GM03348 (cell line): ENCODE data around the gene NUBPL.
"Not testable (repeated sequence)": the region's sequence is repeated elsewhere in the genome, so short reads cannot be mapped to it uniquely, and the experiment has no call there.

Source experiments
- DNase-seq: peaks from one replicate; pipeline ENCODE4 v3.0.0; 2012; ENCODE audit warnings: low spot score

Gene NUBPL

DNA sequence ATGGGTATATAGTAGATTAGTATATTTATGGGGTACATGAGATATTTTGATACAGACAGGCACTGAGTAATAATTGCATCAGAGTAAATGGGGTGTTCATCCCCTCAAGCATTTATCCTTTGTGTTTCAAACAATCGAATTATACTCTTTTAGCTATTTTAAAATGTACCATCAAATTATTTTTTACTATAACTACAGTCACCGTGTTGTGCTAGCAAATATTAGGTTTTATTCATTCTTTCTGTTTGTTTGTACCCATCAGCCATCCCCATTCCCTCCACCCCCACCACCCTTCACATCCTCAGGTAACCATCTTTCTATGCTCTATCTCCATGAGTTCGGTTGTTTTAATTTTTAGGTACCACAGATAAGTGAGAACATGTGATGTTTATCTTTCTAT lies 115.8 kb downstream of the NUBPL start:
- no peak for DNase-seq

- no peak for DNase-seq
Measured at GRCh38 chr14:31677630-31678029, 116.4 kb downstream of the NUBPL start.

DNA sequence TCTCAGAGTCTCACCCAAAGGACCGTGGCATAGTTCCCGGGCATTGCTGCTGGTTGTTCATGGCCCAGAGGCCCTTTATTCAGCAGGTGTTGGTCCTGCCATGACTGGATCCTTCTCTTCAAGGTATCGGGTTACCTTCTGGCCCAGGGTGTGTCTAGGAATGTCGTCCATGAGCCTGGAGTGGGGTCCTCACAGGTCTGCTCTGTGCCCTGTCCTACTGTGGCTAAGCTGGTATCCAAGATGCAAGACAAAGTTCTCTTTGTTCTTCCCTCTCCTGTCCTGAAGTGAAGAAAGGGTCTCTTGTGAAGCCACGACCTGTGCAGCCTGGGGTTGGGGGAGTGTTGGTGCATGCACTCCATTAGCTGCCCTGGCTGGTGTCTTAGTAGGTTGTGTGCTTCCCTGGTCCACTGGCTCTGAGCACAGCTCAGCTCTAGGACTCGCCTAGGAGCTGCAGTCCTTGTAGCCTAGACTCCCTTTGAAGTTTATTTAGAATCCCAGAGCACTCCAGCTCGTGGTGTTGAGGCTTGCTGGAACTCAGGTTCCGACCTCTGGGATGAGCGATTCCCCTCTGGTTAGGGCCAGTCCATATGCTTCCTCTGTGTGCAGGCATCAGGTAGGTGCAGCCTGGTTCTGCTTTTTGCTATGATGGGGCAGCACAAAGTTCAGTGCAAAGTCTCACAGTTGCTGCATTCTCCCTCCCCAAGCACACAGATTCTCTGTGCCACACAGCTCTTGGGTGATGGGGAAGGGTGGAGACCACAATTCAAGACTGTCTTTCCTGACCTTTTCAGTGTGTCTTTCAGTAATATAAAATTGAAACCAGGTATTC lies 117.4 kb downstream of the NUBPL start:
- DNase-seq, result no peak

GRCh38 chr14:31682768-31683167 lies 121.6 kb downstream of the NUBPL start:
- DNase-seq, result no peak

DNA sequence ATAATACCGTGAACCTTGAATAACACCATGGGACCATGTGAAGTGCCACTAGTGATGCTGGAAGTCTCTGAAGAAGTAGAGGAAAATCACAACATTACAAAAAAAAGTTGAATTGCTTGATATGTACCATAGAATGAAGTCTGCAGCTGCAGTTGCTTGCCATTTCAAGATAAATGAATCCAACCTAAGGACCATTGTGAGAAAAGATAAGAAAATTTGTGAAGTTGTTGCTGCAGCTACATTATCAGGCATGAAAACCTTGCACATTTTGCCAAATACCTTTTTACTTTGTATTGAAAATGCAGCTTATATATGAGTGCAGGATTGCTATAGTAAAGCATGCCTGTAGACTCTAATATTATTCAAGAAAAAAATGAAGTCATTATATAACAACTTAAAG lies 126.5 kb downstream of the NUBPL start:
- DNase-seq, result no peak

DNA sequence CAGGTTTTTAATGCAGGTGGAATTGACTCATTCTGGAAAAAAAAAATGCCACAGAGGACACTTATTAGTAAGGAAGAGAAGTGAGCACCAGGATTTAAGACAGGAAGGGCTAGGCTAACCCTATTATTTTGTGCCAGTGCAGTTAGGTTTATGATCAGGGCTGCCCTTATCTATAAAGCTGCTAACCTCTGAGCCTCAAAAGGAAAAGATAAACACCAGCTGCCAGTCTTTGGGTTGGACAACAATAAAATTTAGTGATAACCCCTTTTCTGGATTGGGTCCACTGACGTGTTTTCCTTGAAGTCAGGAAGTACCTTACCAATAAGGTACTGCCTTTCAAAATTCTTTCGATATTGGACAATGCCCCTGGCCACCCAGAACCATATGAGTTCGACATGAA lies 128.9 kb downstream of the NUBPL start:
- DNase-seq, result no peak

- DNase-seq, result peak; percentile 33
Measured at GRCh38 chr14:31692376-31692781, 131.2 kb downstream of the NUBPL start.

DNA sequence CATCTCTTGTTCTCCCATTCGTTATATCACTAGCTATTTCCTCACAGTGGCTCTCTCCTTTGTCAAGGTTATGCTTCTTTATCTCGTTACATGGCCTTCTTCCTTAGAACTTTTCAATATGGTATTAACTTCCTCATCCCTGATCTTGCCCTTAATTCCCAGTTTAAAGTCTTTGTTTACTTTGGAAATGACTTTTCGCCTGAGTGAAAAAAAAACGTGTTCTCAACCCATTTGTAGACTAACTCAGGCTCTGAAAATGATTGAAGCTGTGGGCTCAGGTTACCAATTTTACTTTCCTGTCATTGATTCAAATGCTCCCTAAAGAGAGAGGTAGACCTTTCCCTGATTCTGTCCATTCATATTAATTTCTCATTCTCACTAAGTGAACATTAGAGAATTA lies 135.2 kb downstream of the NUBPL start:
- no peak for DNase-seq

GRCh38 chr14:31699809-31700208 lies 138.6 kb downstream of the NUBPL start:
- no peak for DNase-seq

DNA sequence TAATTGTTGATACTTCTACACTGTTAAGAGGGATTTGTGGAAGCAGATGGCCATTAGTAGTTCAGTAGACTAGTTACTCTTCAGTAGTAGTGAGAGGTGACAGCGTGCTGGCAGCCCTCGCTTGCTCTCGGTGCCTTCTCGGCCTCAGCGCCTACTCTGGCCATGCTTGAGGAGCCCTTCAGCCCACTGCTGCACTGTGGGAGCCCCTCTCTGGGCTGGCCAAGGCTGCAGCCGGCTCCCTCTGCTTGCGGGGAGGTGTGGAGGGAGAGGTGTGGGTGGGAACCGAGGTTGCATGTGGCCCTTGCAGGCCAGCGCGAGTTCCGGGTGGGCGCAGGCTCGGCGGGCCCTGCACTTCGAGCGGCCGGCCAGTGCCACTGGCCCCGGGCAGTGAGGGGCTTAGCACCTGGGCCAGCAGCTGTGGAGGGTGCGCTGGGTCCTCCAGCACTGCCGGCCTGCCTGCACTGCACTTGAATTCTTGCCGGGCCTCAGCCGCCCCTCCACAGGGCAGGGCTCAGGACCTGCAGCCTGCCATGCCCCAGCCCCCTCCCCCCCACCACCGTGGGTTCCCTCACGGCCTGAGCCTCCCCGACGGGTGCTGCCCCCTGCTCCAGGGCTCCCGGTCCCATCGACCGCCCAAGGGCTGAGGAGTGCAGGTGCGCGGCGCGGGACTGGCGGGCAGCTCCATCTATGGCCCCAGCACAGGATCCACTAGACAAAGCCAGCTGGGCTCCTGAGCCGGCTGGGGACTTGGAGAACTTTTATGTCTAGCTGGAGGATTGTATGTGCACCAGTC lies 139.3 kb downstream of the NUBPL start:
- no peak for DNase-seq

DNA sequence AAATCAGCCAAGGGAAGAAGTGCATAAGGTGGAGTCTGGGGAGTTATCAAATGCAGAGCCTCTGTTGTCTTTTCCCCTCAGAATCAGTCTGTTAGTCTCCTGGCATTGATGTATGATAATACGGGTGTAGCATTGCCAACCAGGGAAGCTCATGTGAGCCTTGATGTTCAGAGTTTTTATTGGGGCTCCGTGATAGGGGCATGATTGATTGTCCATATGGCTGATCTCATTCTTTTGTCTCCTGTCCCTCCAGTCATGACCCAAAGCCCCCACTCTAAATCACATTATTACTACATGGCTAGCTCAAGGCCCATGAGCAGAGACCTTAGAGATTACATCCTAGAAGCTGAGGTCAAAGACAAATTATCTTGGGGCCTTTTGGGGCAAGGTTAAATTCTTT lies 140.9 kb downstream of the NUBPL start:
- no peak for DNase-seq

DNA sequence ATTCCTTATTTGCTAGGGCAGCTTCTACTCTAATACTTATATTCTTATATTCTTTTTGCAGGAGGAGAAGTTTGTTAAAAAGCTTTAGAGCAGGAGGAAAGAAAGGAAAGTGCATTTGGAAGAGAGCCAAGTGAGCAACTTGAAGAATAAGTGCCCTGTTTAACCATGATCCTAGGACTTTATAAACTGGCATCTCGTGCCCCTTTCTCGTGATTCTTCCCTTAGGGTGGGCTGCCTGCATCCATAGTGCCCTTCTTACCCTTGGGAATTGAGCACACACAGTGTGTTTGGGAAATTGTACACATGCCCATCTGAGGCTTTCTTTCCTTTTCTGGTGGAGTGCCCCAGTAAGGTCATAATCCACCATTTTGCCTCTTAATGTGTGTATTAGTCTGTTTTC lies 141.9 kb downstream of the NUBPL start:
- DNase-seq, result no peak

DNA sequence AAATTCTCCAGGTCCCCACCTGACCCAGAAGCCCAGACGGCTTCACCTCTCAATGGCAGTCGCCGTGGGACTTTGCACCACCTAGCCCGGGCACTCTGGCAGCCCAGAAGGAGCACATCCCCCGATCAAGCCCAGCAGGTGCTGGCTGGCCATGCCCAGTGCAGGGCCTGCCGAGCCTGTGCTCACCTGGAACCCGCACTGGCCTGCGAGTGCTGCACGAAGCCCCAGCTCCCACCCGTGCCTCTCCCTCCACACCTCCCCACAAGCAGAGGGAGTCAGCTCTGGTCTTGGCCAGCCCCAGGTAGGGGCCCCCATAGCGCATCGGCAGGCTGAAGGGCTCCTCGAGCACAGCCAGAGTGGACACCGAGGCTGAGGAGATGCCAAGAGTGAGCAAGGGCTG lies 144.5 kb downstream of the NUBPL start:
- DNase-seq, result no peak

DNA sequence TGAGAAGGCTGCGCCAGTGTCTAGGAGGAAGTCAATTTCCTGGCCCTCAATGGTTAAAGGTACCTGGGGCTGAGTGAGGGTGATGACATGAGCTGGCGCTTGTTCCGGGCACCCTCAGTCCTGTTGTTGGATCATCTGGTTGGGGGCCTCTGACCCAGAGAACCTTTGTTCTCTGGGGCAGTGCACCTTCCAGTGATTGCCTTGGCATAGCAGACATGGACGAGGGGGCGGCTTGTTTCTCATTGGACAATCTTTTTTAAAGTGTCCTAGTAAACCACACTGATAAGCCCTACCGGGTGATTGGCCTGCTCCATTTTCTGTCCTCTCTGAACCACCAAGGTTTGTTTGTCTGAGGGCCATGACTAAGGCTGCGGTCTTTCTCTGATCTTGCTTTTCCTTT lies 147.5 kb downstream of the NUBPL start:
- DNase-seq, result not testable (repeated sequence)

- DNase-seq, result no peak
Measured at GRCh38 chr14:31712244-31713127, 151.3 kb downstream of the NUBPL start.

DNA sequence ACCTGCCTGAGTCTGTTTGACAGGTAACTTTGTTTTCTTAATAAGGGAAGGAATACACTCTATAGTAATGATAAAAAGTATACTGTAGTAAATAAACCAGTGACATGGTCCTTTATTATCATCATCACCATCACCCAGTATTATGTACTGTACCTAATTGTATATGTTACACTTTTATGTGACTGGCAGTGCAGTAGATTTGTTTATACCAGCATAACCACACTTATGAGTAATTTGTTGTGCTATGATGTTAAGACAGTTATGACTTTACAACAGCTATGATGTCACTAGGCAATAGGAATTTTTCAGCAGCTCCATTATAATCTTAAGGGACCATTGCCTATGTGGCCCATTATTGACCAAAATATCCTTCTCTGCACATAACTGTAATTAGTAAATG lies 155.0 kb downstream of the NUBPL start:
- DNase-seq, result no peak

DNA sequence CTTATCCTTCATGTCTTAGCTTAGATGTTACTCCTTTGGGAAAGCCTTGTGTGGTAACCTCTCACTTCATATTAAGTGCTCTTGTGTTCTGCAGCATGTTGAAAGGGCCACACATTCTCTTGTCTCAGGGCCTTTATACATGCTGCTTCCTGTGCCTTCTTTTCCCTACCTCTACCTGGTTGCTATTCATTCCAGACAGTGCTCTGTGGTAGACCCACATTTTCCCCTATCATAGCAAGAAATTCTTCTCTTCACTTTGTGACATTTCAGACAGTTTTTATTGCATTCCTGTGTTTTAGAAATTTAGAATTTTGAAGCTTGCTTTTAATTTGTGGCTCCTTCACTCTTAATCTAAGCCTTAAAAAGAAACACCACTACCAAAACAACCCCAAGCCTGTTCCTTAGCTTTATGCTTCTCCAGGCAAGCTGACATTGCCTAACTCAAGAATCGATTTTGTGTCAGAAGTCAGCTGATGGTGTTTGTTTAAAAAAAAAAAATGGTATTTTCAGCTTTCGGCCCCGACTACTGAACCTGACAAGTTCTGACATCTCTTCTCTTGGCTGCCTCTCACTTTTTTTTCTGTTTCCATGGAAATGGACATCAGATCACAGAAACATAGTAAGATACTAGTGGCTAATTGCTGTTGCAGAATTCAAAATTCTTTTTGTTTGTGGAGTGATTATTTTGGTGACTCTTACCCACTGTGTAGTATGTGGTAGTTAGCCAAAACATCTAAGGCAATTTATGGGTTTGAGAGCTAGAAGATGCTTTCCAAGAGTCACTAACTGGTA lies 156.3 kb downstream of the NUBPL start:
- no peak for DNase-seq

DNA sequence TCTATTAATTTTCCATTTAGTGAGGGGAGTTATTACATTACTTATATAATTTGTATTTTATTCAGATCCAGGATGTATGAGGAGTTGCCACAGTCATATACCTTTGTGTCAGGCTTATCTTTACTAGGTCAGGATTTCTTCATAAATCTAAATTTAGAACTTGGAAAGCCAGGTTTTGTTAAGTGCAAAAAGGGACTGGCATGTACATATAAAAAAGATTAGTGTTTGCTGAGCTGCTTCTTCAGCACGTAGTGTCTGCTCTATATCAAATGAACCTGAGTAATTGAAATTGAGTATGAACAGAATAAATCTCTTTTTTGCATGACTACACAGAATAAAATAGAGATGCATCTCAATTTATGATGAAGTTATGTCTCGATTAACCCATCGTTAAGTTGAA lies 157.4 kb downstream of the NUBPL start:
- no peak for DNase-seq

DNA sequence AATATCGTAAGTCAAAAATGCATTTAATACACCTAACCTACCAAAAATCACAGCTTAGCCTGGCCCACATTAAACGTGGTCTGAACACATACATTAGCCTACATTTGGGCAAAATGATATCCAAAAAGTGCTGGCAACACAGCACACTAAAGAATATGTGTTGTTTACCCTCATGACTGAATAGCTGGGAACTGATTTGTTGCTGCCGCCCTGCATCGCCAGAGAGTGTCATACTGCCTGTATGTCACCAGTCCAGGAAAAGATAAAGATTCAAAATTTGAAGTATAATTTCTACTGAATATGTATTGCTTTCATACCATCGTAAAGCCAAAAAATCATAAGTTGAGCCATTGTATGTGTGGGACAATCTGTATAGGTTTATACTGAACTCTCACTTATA lies 157.8 kb downstream of the NUBPL start:
- DNase-seq, result no peak

GRCh38 chr14:31726337-31726736 lies 165.1 kb downstream of the NUBPL start:
- no peak for DNase-seq

DNA sequence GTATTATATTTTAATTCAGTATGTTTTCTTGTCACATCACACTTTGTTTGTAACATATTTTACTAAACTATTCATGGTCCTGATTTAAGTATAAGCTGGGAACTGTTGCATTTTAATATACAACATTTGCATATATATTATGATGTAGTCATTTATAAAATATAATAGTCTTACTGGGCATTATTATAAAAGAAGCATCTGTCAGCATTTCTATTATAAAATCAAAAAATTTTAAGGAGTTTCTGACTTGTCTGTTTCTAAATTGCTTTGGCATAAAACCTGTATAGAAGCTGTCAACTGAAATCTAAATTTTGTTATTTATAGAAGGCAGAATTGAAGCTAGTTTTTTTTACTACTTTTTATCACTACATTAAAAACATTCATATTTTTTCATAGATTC lies 166.6 kb downstream of the NUBPL start:
- DNase-seq, result no peak

GRCh38 chr14:31740688-31741087 lies 179.5 kb downstream of the NUBPL start:
- DNase-seq, result no peak
